ENCODE data around the gene EML6.

The EML6 gene

GRCh38 chr2:54699665-54700064 is 23.8 kb upstream of the EML6 start:
- Histone ChIP-seq H3K4me1 (ENCODE audit: control insufficient read depth in 2 of 2, insufficient read depth in 1 of 2, low read depth in 1 of 2, low read length in 2 of 2) (no peaks in the 10 kb centered on the region), H4K91ac (ENCODE audit: low read depth, low read length, poor library complexity) (no peak overlapping the region), H4K8ac (ENCODE audit: low read depth, low read length) (no peak overlapping the region), H3K4me3 (ENCODE audit: low read length in 2 of 2) (no peak overlapping the region), H2AK5ac (ENCODE audit: low read depth, low read length) (no peak overlapping the region), H3K14ac (ENCODE audit: low read length) (no peak overlapping the region), H3K4me2 (ENCODE audit: insufficient read depth, low read length, poor library complexity, severe bottlenecking) (no peak overlapping the region), H3K27me3 (ENCODE audit: control insufficient read depth in 3 of 3, insufficient read depth in 3 of 3, low read depth in 1 of 3, low read length in 3 of 3) (no peaks in the 10 kb centered on the region), H3K79me1 (ENCODE audit: low read depth, low read length) (no peaks in the 10 kb centered on the region), H3K23ac (ENCODE audit: low read depth, low read length, poor library complexity) (no peak overlapping the region), H2AFZ (ENCODE audit: low read length) (no peak overlapping the region), H2BK5ac (ENCODE audit: low read length) (no peak overlapping the region), H2BK15ac (ENCODE audit: low read length) (no peak overlapping the region), H2BK120ac (ENCODE audit: low read depth, low read length) (no peak overlapping the region), H3K18ac (ENCODE audit: low read length) (no peak overlapping the region), H3K36me3 (replicated peaks in 1 of 2; ENCODE audit: control insufficient read depth in 2 of 2, insufficient read depth in 2 of 2, low read length in 2 of 2) (no peaks in the 10 kb centered on the region), H3K9ac (ENCODE audit: low read depth, low read length, poor library complexity) (no peak overlapping the region), H3K9me3 (replicated peaks in 1 of 2; ENCODE audit: control insufficient read depth in 2 of 2, insufficient read depth in 1 of 2, low read depth in 1 of 2, low read length in 2 of 2) (peaks cover 0 to 5% of the 10 kb centered on the region in 2 donors), H2BK12ac (ENCODE audit: low read length) (no peak overlapping the region), H3K27ac (replicated peaks; ENCODE audit: low read length) (no peak overlapping the region), H3K4ac (ENCODE audit: low read length) (no peak overlapping the region)
- DNase-seq (ENCODE audit: low spot score): no peak
- WGBS, 2 donors (ENCODE audit: extremely low coverage in 2 of 2, insufficient read length in 2 of 2, insufficient replicate concordance in 1 of 2): no CpG with 5 or more reads among the region's 2 CpGs

- Histone ChIP-seq H3K9ac (ENCODE audit: low read depth, low read length, poor library complexity) (no peak overlapping the region), H2BK15ac (ENCODE audit: low read length) (no peak overlapping the region), H2BK12ac (ENCODE audit: low read length) (no peak overlapping the region), H4K91ac (ENCODE audit: low read depth, low read length, poor library complexity) (no peak overlapping the region), H3K4me3 (ENCODE audit: low read length in 2 of 2) (no peak overlapping the region), H3K4me2 (ENCODE audit: insufficient read depth, low read length, poor library complexity, severe bottlenecking) (no peak overlapping the region), H3K4ac (ENCODE audit: low read length) (no peak overlapping the region), H2BK5ac (ENCODE audit: low read length) (no peak overlapping the region), H3K23ac (ENCODE audit: low read depth, low read length, poor library complexity) (no peak overlapping the region), H3K18ac (ENCODE audit: low read length) (no peak overlapping the region), H3K27me3 (ENCODE audit: control insufficient read depth in 3 of 3, insufficient read depth in 3 of 3, low read depth in 1 of 3, low read length in 3 of 3) (no peaks in the 10 kb centered on the region), H4K8ac (ENCODE audit: low read depth, low read length) (no peak overlapping the region), H3K27ac (replicated peaks; ENCODE audit: low read length) (no peak overlapping the region), H2AFZ (ENCODE audit: low read length) (no peak overlapping the region), H3K79me1 (ENCODE audit: low read depth, low read length) (no peaks in the 10 kb centered on the region), H3K4me1 (ENCODE audit: control insufficient read depth in 2 of 2, insufficient read depth in 1 of 2, low read depth in 1 of 2, low read length in 2 of 2) (no peaks in the 10 kb centered on the region), H3K14ac (ENCODE audit: low read length) (no peak overlapping the region), H3K9me3 (replicated peaks in 1 of 2; ENCODE audit: control insufficient read depth in 2 of 2, insufficient read depth in 1 of 2, low read depth in 1 of 2, low read length in 2 of 2) (peaks cover 0 to 5% of the 10 kb centered on the region in 2 donors), H3K36me3 (replicated peaks in 1 of 2; ENCODE audit: control insufficient read depth in 2 of 2, insufficient read depth in 2 of 2, low read length in 2 of 2) (no peaks in the 10 kb centered on the region), H2AK5ac (ENCODE audit: low read depth, low read length) (no peak overlapping the region), H2BK120ac (ENCODE audit: low read depth, low read length) (no peak overlapping the region)
- DNase-seq (ENCODE audit: low spot score): no peak
- WGBS, 2 donors (ENCODE audit: extremely low coverage in 2 of 2, insufficient read length in 2 of 2, insufficient replicate concordance in 1 of 2): no CpG with 5 or more reads among the region's 2 CpGs
Measured at GRCh38 chr2:54701029-54701428, 22.4 kb upstream of the EML6 start.

- Histone ChIP-seq H2BK120ac (ENCODE audit: low read depth, low read length) (no peak overlapping the region), H3K14ac (ENCODE audit: low read length) (no peak overlapping the region), H2BK15ac (ENCODE audit: low read length) (no peak overlapping the region), H3K23ac (ENCODE audit: low read depth, low read length, poor library complexity) (no peak overlapping the region), H3K4ac (ENCODE audit: low read length) (no peak overlapping the region), H3K27ac (replicated peaks; ENCODE audit: low read length) (no peak overlapping the region), H3K36me3 (replicated peaks in 1 of 2; ENCODE audit: control insufficient read depth in 2 of 2, insufficient read depth in 2 of 2, low read length in 2 of 2) (no peaks in the 10 kb centered on the region), H3K27me3 (ENCODE audit: control insufficient read depth in 3 of 3, insufficient read depth in 3 of 3, low read depth in 1 of 3, low read length in 3 of 3) (peaks cover 0 to 20% (median 0%) of the 10 kb centered on the region in 3 experiments), H4K91ac (ENCODE audit: low read depth, low read length, poor library complexity) (no peak overlapping the region), H3K4me2 (ENCODE audit: insufficient read depth, low read length, poor library complexity, severe bottlenecking) (no peak overlapping the region), H3K9ac (ENCODE audit: low read depth, low read length, poor library complexity) (no peak overlapping the region), H4K8ac (ENCODE audit: low read depth, low read length) (no peak overlapping the region), H2BK12ac (ENCODE audit: low read length) (no peak overlapping the region), H3K18ac (ENCODE audit: low read length) (no peak overlapping the region), H2AFZ (ENCODE audit: low read length) (no peak overlapping the region), H3K4me3 (ENCODE audit: low read length in 2 of 2) (no peak overlapping the region), H3K4me1 (ENCODE audit: control insufficient read depth in 2 of 2, insufficient read depth in 1 of 2, low read depth in 1 of 2, low read length in 2 of 2) (no peaks in the 10 kb centered on the region), H3K79me1 (ENCODE audit: low read depth, low read length) (no peaks in the 10 kb centered on the region), H2AK5ac (ENCODE audit: low read depth, low read length) (no peak overlapping the region), H2BK5ac (ENCODE audit: low read length) (no peak overlapping the region), H3K9me3 (replicated peaks in 1 of 2; ENCODE audit: control insufficient read depth in 2 of 2, insufficient read depth in 1 of 2, low read depth in 1 of 2, low read length in 2 of 2) (no peaks in the 10 kb centered on the region)
- no peak for DNase-seq (ENCODE audit: low spot score)
- no CpG with 5 or more reads among the region's 1 CpG for WGBS, 2 donors (ENCODE audit: extremely low coverage in 2 of 2, insufficient read length in 2 of 2, insufficient replicate concordance in 1 of 2)
Measured at GRCh38 chr2:54704238-54704637, 19.2 kb upstream of the EML6 start.

GRCh38 chr2:54704688-54705605 is 18.5 kb upstream of the EML6 start:
- no CpG with 5 or more reads among the region's 3 CpGs for WGBS, 2 donors (ENCODE audit: extremely low coverage in 2 of 2, insufficient read length in 2 of 2, insufficient replicate concordance in 1 of 2)
- H2AFZ ChIP-seq (ENCODE audit: low read length): no peak overlapping the region
- no peak overlapping the region for H3K27ac ChIP-seq (replicated peaks; ENCODE audit: low read length)
- no peak overlapping the region for H3K4me3 ChIP-seq (ENCODE audit: low read length in 2 of 2)
- H3K79me1 ChIP-seq (ENCODE audit: low read depth, low read length): no peaks in the 10 kb centered on the region
- no peak overlapping the region for H3K4me2 ChIP-seq (ENCODE audit: insufficient read depth, low read length, poor library complexity, severe bottlenecking)
- no peak overlapping the region for H2AK5ac ChIP-seq (ENCODE audit: low read depth, low read length)
- H2BK15ac ChIP-seq (ENCODE audit: low read length): no peak overlapping the region
- H3K4me1 ChIP-seq (ENCODE audit: control insufficient read depth in 2 of 2, insufficient read depth in 1 of 2, low read depth in 1 of 2, low read length in 2 of 2): no peaks in the 10 kb centered on the region
- no peak overlapping the region for H3K4ac ChIP-seq (ENCODE audit: low read length)
- no peak overlapping the region for H4K91ac ChIP-seq (ENCODE audit: low read depth, low read length, poor library complexity)
- no peaks in the 10 kb centered on the region for H3K36me3 ChIP-seq (replicated peaks in 1 of 2; ENCODE audit: control insufficient read depth in 2 of 2, insufficient read depth in 2 of 2, low read length in 2 of 2)
- H2BK120ac ChIP-seq (ENCODE audit: low read depth, low read length): no peak overlapping the region
- H4K8ac ChIP-seq (ENCODE audit: low read depth, low read length): no peak overlapping the region
- no peak overlapping the region for H3K9ac ChIP-seq (ENCODE audit: low read depth, low read length, poor library complexity)
- H3K14ac ChIP-seq (ENCODE audit: low read length): no peak overlapping the region
- no peak overlapping the region for H3K18ac ChIP-seq (ENCODE audit: low read length)
- no peaks in the 10 kb centered on the region for H3K9me3 ChIP-seq (replicated peaks in 1 of 2; ENCODE audit: control insufficient read depth in 2 of 2, insufficient read depth in 1 of 2, low read depth in 1 of 2, low read length in 2 of 2)
- H2BK12ac ChIP-seq (ENCODE audit: low read length): no peak overlapping the region
- H2BK5ac ChIP-seq (ENCODE audit: low read length): no peak overlapping the region
- no peak overlapping the region for H3K23ac ChIP-seq (ENCODE audit: low read depth, low read length, poor library complexity)
- no peak for DNase-seq (ENCODE audit: low spot score)
- H3K27me3 ChIP-seq (ENCODE audit: control insufficient read depth in 3 of 3, insufficient read depth in 3 of 3, low read depth in 1 of 3, low read length in 3 of 3): peaks cover 0 to 27% (median 0%) of the 10 kb centered on the region in 3 experiments

All from neuronal stem cell (in vitro differentiated cells).